HepG2 (cell line): ENCODE results near the gene HYAL2. TPM values are rescaled to one million over a fixed set of nuclear protein-coding genes. Genes with fewer than 3 reads are reported as not detected.

ENCODE experiments used
- ATAC-seq: fragments of 200-7000 bp; cut with Tn5 transposase; 3 replicates; pipeline ENCODE4 v1.9.1; 2020; ENCODE audit warnings: mild to moderate bottlenecking, moderate library complexity
- BruUV-seq: library from RNA; stranded (reverse); fragments of 400-500 nt; replicated peaks from 2 replicates; lab custom pipeline; 2021; lab: Mats Ljungman, UMichigan
- CTCF ChIA-PET: fragments of 300-600 bp; formaldehyde crosslinking; extraction: SDS; loops from one replicate; lab custom pipeline; 2021; ENCODE audit warnings: low total read pairs, inconsistent platforms, low intra/inter-chr PET ratio; lab: Yijun Ruan, JAX
- POLR2A ChIA-PET: fragments of 350-600 bp; sonication (Branson Sonifier 250); formaldehyde crosslinking; loops from one replicate; lab custom pipeline; 2020; ENCODE audit warnings: antibody characterized with exemption, inconsistent platforms; lab: Yijun Ruan, JAX
- DNase-seq: peaks from one replicate; pipeline ENCODE4 v3.0.0-alpha.2; 2015; ENCODE audit warnings: low spot score
- FAIRE-seq: peaks from 3 replicates; lab custom pipeline; 2011; peaks lifted over from hg19 to GRCh38; lab: Jason Lieb, UNC
- H2AFZ ChIP-seq: one replicate; pipeline ENCODE4 v1.6.1; 2011; ENCODE audit warnings: low read length, inconsistent platforms
- H3K27ac ChIP-seq: fragments of 300-600 bp; 3 replicates; pipeline ENCODE4 v1.8.0; 2011; ENCODE audit warnings: mixed run types, mild to moderate bottlenecking, mixed read lengths, low read length, inconsistent platforms; ENCODE audit not compliant: insufficient read depth; ENCODE audit errors: extremely low read length
- H3K27me3 ChIP-seq, 2 experiments: fragments of 200-600 bp in 1 of 2; 2 replicates in 1 of 2; 3 replicates in 1 of 2; pipeline versions ENCODE4 v1.6.0 to v1.8.0; 2011; ENCODE audit warnings: low read length in 2 of 2, mild to moderate bottlenecking in 2 of 2, moderate library complexity in 2 of 2, inconsistent platforms in 1 of 2; ENCODE audit not compliant: insufficient read depth in 2 of 2, control insufficient read depth in 1 of 2
- H3K36me3 ChIP-seq, 2 experiments: fragments of 200-600 bp in 1 of 2; replicated peaks in 1 of 2; 2 replicates in 1 of 2; 3 replicates in 1 of 2; pipeline versions ENCODE4 v1.5.1 to v1.8.0; 2011; ENCODE audit warnings: low read length in 2 of 2, inconsistent platforms in 1 of 2; ENCODE audit not compliant: insufficient read depth in 2 of 2, control insufficient read depth in 1 of 2
- H3K4me1 ChIP-seq: 2 replicates; pipeline ENCODE4 v1.5.1; 2012; ENCODE audit warnings: low read length, inconsistent platforms; ENCODE audit not compliant: insufficient read depth
- H3K4me2 ChIP-seq: 2 replicates; pipeline ENCODE4 v1.6.0; 2011; ENCODE audit warnings: low read depth, low read length, inconsistent platforms
- H3K4me3 ChIP-seq, 3 experiments: fragments of 200-600 bp in 1 of 3; sonication (generic), shearing (Covaris generic) in 1 of 3; replicated peaks in 1 of 3; 2 replicates each; pipeline ENCODE4 v1.5.1; 2011 to 2016; ENCODE audit warnings: low read length in 3 of 3, inconsistent platforms in 2 of 3, low read depth in 2 of 3, mild to moderate bottlenecking in 2 of 3, control low read depth in 1 of 3, mixed read lengths in 1 of 3; ENCODE audit not compliant: insufficient read depth in 1 of 3
- H3K79me2 ChIP-seq: one replicate; pipeline ENCODE4 v1.6.1; 2011; ENCODE audit warnings: low read length, inconsistent platforms; ENCODE audit not compliant: insufficient read depth
- H3K9ac ChIP-seq: 2 replicates; pipeline ENCODE4 v1.6.0; 2011; ENCODE audit warnings: mild to moderate bottlenecking, low read depth, low read length, inconsistent platforms; ENCODE audit not compliant: insufficient read depth
- H3K9me3 ChIP-seq: 2 replicates; pipeline ENCODE4 v1.5.1; 2012; ENCODE audit warnings: mild to moderate bottlenecking, low read length
- H4K20me1 ChIP-seq: 2 replicates; pipeline ENCODE4 v1.6.0; 2011; ENCODE audit warnings: inconsistent platforms, mild to moderate bottlenecking, low read length, moderate library complexity; ENCODE audit not compliant: insufficient read depth
- ELF3 ChIP-seq: IDR thresholded peaks from 2 replicates; pipeline ENCODE4 v1.6.1; 2016; ENCODE audit warnings: missing genetic modification reagents, missing compliant biosample characterization
- FOSL1 ChIP-seq: sonication (generic); formaldehyde crosslinking; IDR thresholded peaks from 2 replicates; pipeline ENCODE4 v1.9.0; 2021; ENCODE audit warnings: missing genetic modification reagents, borderline replicate concordance
- FOXK1 ChIP-seq: sonication (generic); formaldehyde crosslinking; IDR thresholded peaks from 2 replicates; pipeline ENCODE4 v1.4.0; 2020; ENCODE audit warnings: low read depth, missing genetic modification reagents, borderline replicate concordance
- HNF4A ChIP-seq: sonication (generic); formaldehyde crosslinking; IDR thresholded peaks from 2 replicates; pipeline ENCODE4 v1.4.0; 2020; ENCODE audit warnings: missing genetic modification reagents
- KAT7 ChIP-seq: IDR thresholded peaks from 2 replicates; pipeline ENCODE4 v1.6.1; 2018; ENCODE audit warnings: borderline replicate concordance, missing compliant biosample characterization
- KMT2B ChIP-seq: IDR thresholded peaks from 2 replicates; pipeline ENCODE4 v1.6.1; 2016; ENCODE audit warnings: missing genetic modification reagents, missing compliant biosample characterization
- MED8 ChIP-seq: sonication (generic); formaldehyde crosslinking; IDR thresholded peaks from 2 replicates; pipeline ENCODE4 v1.8.1; 2023; ENCODE audit warnings: mild to moderate bottlenecking, missing genetic modification reagents; ENCODE audit not compliant: insufficient replicate concordance
- MYNN ChIP-seq: sonication (generic); formaldehyde crosslinking; IDR thresholded peaks from 2 replicates; pipeline ENCODE4 v1.4.0; 2020; ENCODE audit warnings: mild to moderate bottlenecking, low read depth, missing genetic modification reagents
- PCBP2 ChIP-seq: fragments of 200-400 bp; formaldehyde crosslinking; optimal IDR thresholded peaks from 2 replicates; pipeline ENCODE3; 2018; ENCODE audit warnings: low read length, low read depth; ENCODE audit not compliant: poor library complexity, severe bottlenecking
- RORA ChIP-seq: sonication (generic); formaldehyde crosslinking; IDR thresholded peaks from 2 replicates; pipeline ENCODE4 v1.5.0; 2020; ENCODE audit warnings: mild to moderate bottlenecking, missing genetic modification reagents, moderate library complexity
- ZNF253 ChIP-seq: sonication (generic); formaldehyde crosslinking; IDR thresholded peaks from 2 replicates; pipeline ENCODE4 v1.8.0; 2022; ENCODE audit warnings: mild to moderate bottlenecking, missing genetic modification reagents, borderline replicate concordance
- ZNF451 ChIP-seq: sonication (generic); formaldehyde crosslinking; IDR thresholded peaks from 2 replicates; pipeline ENCODE4 v1.5.0; 2020; ENCODE audit warnings: mild to moderate bottlenecking, missing genetic modification reagents
- WGBS: methylation state at CpG from one replicate; pipeline ENCODE4 v1.1.6; 2017; ENCODE audit warnings: low lambda C conversion rate; 5-methylcytosine and 5-hydroxymethylcytosine counted together
- in situ Hi-C: cut with HindIII; loops from 2 replicates; pipeline ENCODE4 v1.10.0; 2017; ENCODE audit warnings: low pct_unique_long_range_greater_than_20kb; ENCODE audit not compliant: extremely low pct_ligation_motif_present
- intact Hi-C: fragments of 100-400 bp; cut with micrococcal nuclease; formaldehyde crosslinking; loops from one replicate; pipeline ENCODE4 v1.10.0; 2022; ENCODE audit not compliant: unreplicated experiment
- polyA plus RNA-seq, 8 experiments: library from polyadenylated mRNA; depleted of rRNA in 3 of 8; stranded (reverse) in 7 of 8; unstranded in 1 of 8; fragments of >200 nt; fragmentation: Illumina TruSeq in 4 of 8; extraction: Trizol in 4 of 8; gene quantifications; 2 replicates each; pipeline versions ENCODE4 v1.2.1 to v1.2.3, GENCODE V29; 2011 to 2016; ENCODE audit warnings: low read depth in 4 of 8, missing spikeins in 1 of 8, mixed read lengths in 1 of 8; ENCODE audit not compliant: insufficient read depth in 1 of 8
- total RNA-seq, 5 experiments: library from RNA; depleted of rRNA; stranded (reverse); fragments of >200 nt; fragmentation: Illumina TruSeq; extraction: Trizol; gene quantifications; 2 replicates each; pipeline ENCODE4 v1.2.3, GENCODE V29; 2016; ENCODE audit warnings: low read depth in 1 of 5
- TF ChIP-seq, protein P1 (sequence below): sonication (generic); formaldehyde crosslinking; IDR thresholded peaks from 2 replicates; pipeline ENCODE4 v1.5.0; 2020; ENCODE audit warnings: missing genetic modification reagents
- TF ChIP-seq, protein P2 (sequence below): sonication (generic); formaldehyde crosslinking; IDR thresholded peaks from 2 replicates; pipeline ENCODE4 v1.5.1; 2020; ENCODE audit warnings: missing genetic modification reagents, mild to moderate bottlenecking, borderline replicate concordance
- TF ChIP-seq, protein P3 (sequence below): sonication (generic); formaldehyde crosslinking; IDR thresholded peaks from 2 replicates; pipeline ENCODE4 v1.8.1; 2023; ENCODE audit warnings: mild to moderate bottlenecking, missing genetic modification reagents
- TF ChIP-seq, protein P4 (sequence below): conservative IDR thresholded peaks from 2 replicates; pipeline ENCODE4 v1.6.1; 2018; ENCODE audit warnings: missing genetic modification reagents
- TF ChIP-seq, protein P5 (sequence below): sonication (generic); formaldehyde crosslinking; IDR thresholded peaks from 2 replicates; pipeline ENCODE4 v1.8.1; 2023; ENCODE audit warnings: mild to moderate bottlenecking, inconsistent platforms, moderate library complexity, missing genetic modification reagents, borderline replicate concordance

Gene HYAL2
- total and polyA plus RNA-seq, 2 of the 13 experiments (the other 11 are each of a cell fraction or from before 2014, with no cell fraction given) = 76.2 to 102 TPM

DNA sequence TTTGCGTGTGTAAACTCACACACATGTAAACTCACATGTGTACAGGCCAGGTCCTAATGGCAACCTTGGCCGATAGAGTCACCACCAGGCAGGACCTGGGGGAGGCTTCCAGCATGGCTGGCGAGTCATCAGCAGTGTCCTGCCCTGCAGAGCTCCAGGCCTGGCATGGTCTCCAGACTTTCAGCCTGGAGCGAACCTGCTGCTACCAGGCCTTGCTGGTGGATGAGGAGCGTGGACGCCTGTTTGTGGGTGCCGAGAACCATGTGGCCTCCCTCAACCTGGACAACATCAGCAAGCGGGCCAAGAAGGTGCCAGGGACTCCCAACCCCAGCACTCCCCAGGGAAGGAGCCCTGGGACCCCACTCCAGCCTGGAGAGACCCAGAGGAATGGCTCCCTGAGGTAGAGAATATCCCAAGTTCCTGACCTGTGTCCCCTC lies 52.5 kb downstream of the HYAL2 start:
- ATAC-seq (no peak), DNase-seq (no peak), FAIRE-seq (no peak)
- Histone ChIP-seq H3K4me3 (peak overlapping the region; percentile 71 to 88 (median 83)), H3K9ac (peak overlapping the region; percentile 94), H3K27ac (peak overlapping the region; percentile 88), H3K27me3 (no peaks in the 10 kb centered on the region; a peak in 1 of 5 replicates), H2AFZ (no peak overlapping the region), H3K36me3 (peaks cover 4 to 13% of the 10 kb centered on the region in 2 experiments), H3K9me3 (no peaks in the 10 kb centered on the region), H3K79me2 (peaks cover 33% of the 10 kb centered on the region), H3K4me1 (peaks cover 84% of the 10 kb centered on the region), H3K4me2 (peak overlapping the region; percentile 98), H4K20me1 (no peaks in the 10 kb centered on the region; the same call in 1 of the 2 replicates)
- ChIA-PET CTCF (interaction anchor here (1.2 to 6.4 kb wide), 2 partner anchors 9 to 43 kb away, joined by 3 to 63 read pairs; no protein-coding TSS in a partner anchor), POLR2A (interaction anchor here (1.0 to 5.5 kb wide), 13 partner anchors 9 to 74 kb away, joined by 3 to 155 read pairs (median 11); partner anchors contain the start of genes GNAI2, HYAL2, HYAL3 and LSMEM2)
- in situ Hi-C loops = loop anchor here (5.0 to 10.0 kb wide), 2 partner anchors 43 to 75 kb away; partner anchors contain the start of gene GNAT1
- 6% methylated on average over 5 of the region's 8 CpGs for WGBS
- BruUV-seq = no TSS peak
- intact Hi-C loops = loop anchor here (5.0 kb wide), 2 partner anchors 43 to 78 kb away; partner anchors contain the start of gene GNAT1
- TF ChIP-seq ZNF451 (CRISPR knock-in tag) (0 out of 2 replicates have a peak, but pooled peaks have one; percentile 23), RORA (CRISPR knock-in tag) (no peak), KMT2B (no peak), MYNN (CRISPR knock-in tag) (no peak), FOSL1 (0 out of 2 replicates have a peak, but pooled peaks have one; percentile 27), MED8 (no peak), HNF4A (no peak), FOXK1 (CRISPR knock-in tag) (no peak), PCBP2 (no peak), ELF3 (CRISPR knock-in tag) (no peak), KAT7 (CRISPR knock-in tag) (no peak; the same call in 1 of the 2 replicates), ZNF253 (CRISPR knock-in tag) (no peak)
- TF ChIP-seq, protein P1, sequence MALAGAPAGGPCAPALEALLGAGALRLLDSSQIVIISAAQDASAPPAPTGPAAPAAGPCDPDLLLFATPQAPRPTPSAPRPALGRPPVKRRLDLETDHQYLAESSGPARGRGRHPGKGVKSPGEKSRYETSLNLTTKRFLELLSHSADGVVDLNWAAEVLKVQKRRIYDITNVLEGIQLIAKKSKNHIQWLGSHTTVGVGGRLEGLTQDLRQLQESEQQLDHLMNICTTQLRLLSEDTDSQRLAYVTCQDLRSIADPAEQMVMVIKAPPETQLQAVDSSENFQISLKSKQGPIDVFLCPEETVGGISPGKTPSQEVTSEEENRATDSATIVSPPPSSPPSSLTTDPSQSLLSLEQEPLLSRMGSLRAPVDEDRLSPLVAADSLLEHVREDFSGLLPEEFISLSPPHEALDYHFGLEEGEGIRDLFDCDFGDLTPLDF (CRISPR knock-in tag) = no peak
- TF ChIP-seq, protein P2, sequence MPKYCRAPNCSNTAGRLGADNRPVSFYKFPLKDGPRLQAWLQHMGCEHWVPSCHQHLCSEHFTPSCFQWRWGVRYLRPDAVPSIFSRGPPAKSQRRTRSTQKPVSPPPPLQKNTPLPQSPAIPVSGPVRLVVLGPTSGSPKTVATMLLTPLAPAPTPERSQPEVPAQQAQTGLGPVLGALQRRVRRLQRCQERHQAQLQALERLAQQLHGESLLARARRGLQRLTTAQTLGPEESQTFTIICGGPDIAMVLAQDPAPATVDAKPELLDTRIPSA (CRISPR knock-in tag) = no peak
- TF ChIP-seq, protein P3, sequence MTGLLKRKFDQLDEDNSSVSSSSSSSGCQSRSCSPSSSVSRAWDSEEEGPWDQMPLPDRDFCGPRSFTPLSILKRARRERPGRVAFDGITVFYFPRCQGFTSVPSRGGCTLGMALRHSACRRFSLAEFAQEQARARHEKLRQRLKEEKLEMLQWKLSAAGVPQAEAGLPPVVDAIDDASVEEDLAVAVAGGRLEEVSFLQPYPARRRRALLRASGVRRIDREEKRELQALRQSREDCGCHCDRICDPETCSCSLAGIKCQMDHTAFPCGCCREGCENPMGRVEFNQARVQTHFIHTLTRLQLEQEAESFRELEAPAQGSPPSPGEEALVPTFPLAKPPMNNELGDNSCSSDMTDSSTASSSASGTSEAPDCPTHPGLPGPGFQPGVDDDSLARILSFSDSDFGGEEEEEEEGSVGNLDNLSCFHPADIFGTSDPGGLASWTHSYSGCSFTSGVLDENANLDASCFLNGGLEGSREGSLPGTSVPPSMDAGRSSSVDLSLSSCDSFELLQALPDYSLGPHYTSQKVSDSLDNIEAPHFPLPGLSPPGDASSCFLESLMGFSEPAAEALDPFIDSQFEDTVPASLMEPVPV = no peak
- TF ChIP-seq, protein P4, sequence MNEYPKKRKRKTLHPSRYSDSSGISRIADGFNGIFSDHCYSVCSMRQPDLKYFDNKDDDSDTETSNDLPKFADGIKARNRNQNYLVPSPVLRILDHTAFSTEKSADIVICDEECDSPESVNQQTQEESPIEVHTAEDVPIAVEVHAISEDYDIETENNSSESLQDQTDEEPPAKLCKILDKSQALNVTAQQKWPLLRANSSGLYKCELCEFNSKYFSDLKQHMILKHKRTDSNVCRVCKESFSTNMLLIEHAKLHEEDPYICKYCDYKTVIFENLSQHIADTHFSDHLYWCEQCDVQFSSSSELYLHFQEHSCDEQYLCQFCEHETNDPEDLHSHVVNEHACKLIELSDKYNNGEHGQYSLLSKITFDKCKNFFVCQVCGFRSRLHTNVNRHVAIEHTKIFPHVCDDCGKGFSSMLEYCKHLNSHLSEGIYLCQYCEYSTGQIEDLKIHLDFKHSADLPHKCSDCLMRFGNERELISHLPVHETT (CRISPR knock-in tag) = no peak
- TF ChIP-seq, protein P5, sequence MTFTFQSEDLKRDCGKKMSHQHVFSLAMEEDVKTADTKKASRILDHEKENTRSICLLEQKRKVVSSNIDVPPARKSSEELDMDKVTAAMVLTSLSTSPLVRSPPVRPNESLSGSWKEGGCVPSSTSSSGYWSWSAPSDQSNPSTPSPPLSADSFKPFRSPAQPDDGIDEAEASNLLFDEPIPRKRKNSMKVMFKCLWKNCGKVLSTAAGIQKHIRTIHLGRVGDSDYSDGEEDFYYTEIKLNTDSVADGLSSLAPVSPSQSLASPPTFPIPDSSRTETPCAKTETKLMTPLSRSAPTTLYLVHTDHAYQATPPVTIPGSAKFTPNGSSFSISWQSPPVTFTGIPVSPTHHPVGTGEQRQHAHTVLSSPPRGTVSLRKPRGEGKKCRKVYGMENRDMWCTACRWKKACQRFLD = peak; percentile 44; the same call in 1 of the 2 replicates
